Epithelial cell of proximal tubule (primary cell): ENCODE measurements around the gene HOXD13. TPM values are rescaled to one million over a fixed set of nuclear protein-coding genes. Genes with fewer than 3 reads are reported as not detected.

Experiments
- DNase-seq: peaks from one replicate; pipeline ENCODE4 v3.0.0-alpha.2; 2011; ENCODE audit warnings: low read depth
- H3K4me3 ChIP-seq: 2 replicates; pipeline ENCODE4 v1.5.1; 2011; ENCODE audit warnings: low read depth, mild to moderate bottlenecking, low read length
- CTCF ChIP-seq: conservative IDR thresholded peaks from 2 replicates; pipeline ENCODE4 v1.5.1; 2012; ENCODE audit warnings: low read depth, mild to moderate bottlenecking, low read length
- total RNA-seq: library from RNA; depleted of rRNA; stranded (reverse); fragments of >200 nt; gene quantifications from 2 replicates; pipeline ENCODE4 v1.2.3, GENCODE V29; 2015

The HOXD13 gene
- total RNA-seq, 1 donor from 2014 or later: not detected

GRCh38 chr2:176109192-176109901 lies 16.8 kb downstream of the HOXD13 start:
- DNase-seq: no peak
- TF ChIP-seq CTCF: no peak
- H3K4me3 ChIP-seq: peak overlapping the region; percentile 35

DNA sequence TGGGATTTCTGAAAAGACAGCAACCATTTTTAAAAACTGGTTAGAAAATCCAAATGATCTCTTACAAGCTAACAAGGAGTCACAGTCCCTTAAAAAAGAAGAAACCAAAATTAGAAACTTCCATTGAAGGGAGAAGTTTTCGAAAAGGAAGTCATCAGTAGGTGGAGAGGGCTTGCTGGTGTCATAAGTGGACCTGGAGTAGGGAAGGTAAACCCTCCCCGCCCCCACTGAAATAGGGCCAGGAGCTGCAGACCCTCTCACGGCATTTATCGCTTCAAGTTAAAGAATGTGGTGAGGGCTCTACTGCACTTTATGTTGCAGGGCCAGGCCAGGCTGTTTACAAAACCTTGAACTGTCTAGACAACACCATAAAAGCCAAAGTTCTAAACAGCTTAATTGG lies 17.4 kb downstream of the HOXD13 start:
- no peak for DNase-seq
- peak overlapping the region; percentile 35 for H3K4me3 ChIP-seq
- no peak for TF ChIP-seq CTCF

DNA sequence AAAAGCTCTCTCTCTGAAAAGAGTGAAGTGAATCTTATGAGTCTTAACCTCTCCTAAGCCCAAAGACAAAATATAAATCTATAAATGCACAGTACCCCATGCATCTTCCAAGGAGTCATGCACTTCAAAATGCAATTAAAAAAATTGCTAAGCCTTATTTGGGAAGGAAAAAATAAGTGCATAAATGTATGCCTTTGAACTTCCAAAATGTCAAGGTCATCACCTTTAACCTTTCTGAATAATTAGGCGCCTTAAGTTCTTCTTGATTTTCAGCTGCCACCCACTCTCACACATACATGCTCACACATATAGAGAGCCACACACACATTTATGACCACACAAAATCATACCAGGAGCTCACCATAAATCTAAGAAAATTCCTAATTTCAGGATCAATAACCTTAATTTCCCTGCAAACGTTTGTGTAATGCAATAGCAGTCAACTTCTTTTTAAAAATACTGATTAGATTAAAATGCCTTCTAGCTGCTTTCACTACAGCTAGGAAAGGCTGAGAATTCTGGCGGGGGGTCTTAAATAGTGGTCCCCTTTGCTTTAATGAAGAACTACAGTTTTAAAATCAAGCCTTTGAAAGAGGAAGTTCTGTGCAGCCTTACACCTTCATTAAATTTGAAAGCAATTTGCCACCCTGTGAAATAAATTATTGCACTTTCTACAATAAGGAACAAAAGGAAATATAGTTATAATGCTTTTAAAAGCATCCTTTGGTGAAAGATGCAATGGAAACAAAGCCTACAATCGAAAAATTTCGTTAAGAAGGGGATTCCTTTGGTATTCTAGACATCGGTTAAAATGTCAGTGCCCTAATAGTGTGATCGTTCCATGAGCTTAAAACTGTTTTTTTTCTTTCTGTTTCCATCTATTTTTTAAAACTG lies 18.1 kb downstream of the HOXD13 start:
- TF ChIP-seq CTCF: no peak
- H3K4me3 ChIP-seq: peak overlapping the region; percentile 35
- DNase-seq: no peak

DNA sequence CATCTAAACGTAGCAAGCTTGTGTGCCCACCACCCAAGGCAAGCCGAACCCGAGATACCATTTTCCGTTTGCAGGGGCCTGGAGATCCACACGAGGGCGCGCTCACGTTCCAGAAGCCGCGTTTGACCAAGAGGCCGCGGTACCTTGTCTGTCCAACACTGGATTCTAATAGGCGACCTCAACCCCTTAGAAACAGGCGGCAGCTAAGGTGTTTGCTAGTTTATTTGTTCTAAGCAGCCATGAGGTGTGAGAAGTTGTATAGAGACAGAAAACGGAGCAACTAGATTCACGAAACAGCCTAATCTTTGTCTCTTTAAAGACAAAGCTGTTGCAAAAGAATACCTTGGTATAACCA lies 18.8 kb downstream of the HOXD13 start:
- TF ChIP-seq CTCF: peak; percentile 90
- peak overlapping the region; percentile 36 for H3K4me3 ChIP-seq
- DNase-seq: no peak

DNA sequence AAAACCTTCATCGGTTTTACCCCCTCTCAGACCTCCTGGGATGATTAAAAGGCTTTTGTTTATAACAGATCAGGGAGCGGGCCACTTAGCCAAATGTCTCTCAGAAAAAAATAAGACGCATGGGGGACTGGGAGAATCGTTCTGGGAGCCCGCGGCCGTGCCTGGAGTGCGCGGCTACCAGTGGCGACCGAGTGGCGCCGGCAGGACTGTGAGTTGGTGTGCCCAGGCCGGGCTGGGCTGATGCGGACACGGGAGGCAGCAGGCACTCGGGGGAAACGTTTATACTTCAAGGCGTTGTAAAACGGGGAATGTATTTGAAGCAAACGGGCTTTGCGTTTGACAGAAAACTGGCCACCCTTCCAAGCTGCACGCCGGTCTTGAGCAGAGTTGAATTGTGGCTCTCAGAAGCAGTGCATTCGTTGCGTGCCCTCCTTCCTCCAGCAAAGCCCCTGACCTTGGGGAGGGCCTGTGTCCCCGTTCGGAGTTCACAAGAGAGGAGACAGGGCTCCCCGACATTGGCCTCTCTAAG lies 19.4 kb downstream of the HOXD13 start:
- no peak for TF ChIP-seq CTCF
- DNase-seq: no peak
- peak overlapping the region; percentile 36 for H3K4me3 ChIP-seq

DNA sequence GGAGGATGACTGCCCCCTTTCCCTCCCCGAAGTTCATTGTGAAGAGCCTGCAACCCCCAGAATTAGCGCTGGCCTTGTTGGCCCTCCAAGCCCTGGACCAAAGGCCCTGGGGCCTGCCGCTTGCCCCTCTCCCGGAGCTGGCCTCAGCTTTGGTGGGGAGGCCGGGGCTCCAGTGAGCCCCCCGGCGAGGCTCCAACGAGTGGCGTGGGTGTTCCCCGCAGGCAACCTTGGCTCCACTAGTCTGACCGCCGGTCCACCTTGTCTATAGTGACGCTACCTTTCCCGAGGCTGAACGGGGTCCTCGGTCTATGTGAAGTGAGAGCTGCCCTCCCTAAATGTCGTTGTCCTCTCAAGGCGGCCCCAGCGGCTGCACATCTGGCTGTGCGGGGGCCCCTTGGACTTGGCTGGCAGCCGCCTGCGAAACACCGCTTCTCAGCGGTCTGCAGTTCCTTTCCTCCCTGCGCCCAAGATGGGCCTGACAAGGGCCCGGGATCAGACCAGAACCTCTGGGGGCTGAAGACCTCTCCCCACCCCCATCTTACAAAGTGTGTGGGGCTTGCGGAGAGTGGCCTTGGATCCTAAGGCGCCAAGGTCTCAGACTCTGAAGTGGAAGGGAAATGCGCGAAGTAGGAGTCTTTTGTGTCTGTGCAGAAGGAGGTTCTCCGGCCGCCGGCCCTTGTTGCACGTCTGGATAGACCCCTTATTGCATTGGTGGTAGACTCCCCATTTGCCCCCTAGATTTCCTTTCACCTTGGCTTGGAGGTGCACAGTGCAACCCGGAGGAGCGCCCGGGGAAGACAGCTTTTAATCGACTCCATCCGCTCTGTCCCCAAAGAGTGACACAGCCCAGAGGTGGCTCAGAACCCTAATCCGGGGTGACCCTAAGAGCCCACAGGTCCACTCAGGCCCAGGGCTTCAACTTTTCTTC lies 20.1 kb downstream of the HOXD13 start:
- TF ChIP-seq CTCF: no peak
- peak overlapping the region; percentile 36 for H3K4me3 ChIP-seq
- no peak for DNase-seq
